NT2/D1 (cell line): ENCODE data around the gene ACSL1.

ENCODE experiments used
- SUZ12 ChIP-seq: IDR thresholded peaks from 2 replicates; pipeline ENCODE4 v1.6.1; 2011; ENCODE audit not compliant: insufficient read length, insufficient read depth; ENCODE audit errors: extremely low read depth
- ZNF274 ChIP-seq: IDR thresholded peaks from 2 replicates; pipeline ENCODE4 v1.6.1; 2011; ENCODE audit warnings: mild to moderate bottlenecking, low read depth, low read length

- TF ChIP-seq ZNF274 (no peak), SUZ12 (no peak)
Observed at GRCh38 chr4:184845367-184846021, 19.7 kb upstream of the ACSL1 start.
